VCaP (cell line): ENCODE data around the gene KHSRP.
A peak's percentile ranks its signal among the peaks of the same experiment; 100 is the strongest.

Source experiments
- H3K27ac ChIP-seq: fragments of 450-650 bp; 2 replicates; pipeline ENCODE4 v1.5.1; 2017
- CTCF ChIP-seq: fragments of 450-650 bp; conservative IDR thresholded peaks from 2 replicates; pipeline ENCODE4 v1.5.1; 2017; ENCODE audit warnings: mild to moderate bottlenecking, moderate library complexity

The KHSRP gene

DNA sequence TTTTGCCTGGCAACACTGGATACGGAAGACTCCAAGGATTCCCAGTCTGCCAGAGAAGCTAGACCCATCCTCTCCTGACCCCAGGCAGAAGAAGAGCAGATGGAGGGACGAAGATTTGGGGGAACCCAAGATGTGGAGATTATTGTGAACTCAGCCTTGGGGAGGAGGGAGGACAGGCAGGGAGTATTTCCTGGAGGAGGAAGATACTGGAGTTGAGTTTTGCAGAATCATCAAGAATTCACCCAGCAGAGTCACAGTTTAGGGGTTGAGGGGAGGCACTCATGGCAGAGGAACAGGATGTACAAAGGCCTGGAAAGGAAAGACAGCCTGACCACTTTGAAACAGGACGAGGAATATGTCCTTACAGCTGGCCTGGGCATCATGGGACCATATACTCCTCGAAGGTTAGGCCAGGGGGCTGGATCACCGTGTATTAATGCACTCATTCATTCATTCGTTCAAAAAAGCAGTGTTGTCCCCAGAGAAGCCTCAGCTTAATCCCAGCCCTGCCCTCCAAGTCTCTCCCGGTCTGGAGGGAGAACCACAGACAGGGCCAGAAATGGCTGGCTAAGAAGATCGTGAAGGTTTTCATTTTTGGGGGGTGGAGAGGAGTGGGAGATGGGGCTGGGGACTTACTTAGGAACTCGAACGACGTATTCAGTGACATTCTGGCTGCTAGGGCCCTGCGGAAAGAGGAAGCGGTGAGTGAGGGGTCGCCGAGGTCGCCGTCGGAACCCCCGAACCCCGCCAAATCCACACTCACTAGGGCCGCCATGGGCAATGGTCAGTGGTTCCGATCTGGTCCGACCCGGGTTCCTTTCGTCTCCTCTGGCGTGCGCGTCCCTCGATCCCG, 32.2 kb downstream of the KHSRP start:
- peak overlapping the region; percentile 86 for H3K27ac ChIP-seq
- no peak for TF ChIP-seq CTCF

- no peak overlapping the region for H3K27ac ChIP-seq
- no peak for TF ChIP-seq CTCF
These were observed 37.2 kb downstream of the KHSRP start for GRCh38 chr19:6387372-6387771.

DNA sequence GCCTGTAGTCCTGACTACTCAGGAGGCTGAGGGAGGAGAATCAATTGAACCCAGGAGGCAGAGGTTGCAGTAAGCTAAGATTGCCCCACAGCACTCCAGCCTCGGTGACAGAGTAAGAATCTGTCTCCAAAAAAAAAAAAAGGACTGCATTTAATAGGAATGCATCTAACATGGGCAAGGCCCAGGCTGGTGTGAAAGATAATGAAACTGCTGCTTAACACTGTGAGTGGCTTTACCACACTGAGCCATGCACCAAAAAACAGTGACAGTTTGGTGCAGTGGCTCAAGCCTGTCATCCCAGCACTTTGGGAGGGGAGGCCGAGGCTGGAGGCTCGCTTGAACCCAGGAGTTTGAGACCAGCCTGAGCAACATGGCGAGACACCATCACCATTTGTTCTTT, 40.2 kb downstream of the KHSRP start:
- TF ChIP-seq CTCF = no peak

GRCh38 chr19:6383188-6383587, 41.4 kb downstream of the KHSRP start:
- no peak overlapping the region for H3K27ac ChIP-seq
- TF ChIP-seq CTCF = no peak

More for the DNA sequence above, 40.2 kb downstream of the KHSRP start:
- H3K27ac ChIP-seq = no peak overlapping the region

- H3K27ac ChIP-seq = no peak overlapping the region
- no peak for TF ChIP-seq CTCF
These were observed 43.4 kb downstream of the KHSRP start for GRCh38 chr19:6381030-6381750.

DNA sequence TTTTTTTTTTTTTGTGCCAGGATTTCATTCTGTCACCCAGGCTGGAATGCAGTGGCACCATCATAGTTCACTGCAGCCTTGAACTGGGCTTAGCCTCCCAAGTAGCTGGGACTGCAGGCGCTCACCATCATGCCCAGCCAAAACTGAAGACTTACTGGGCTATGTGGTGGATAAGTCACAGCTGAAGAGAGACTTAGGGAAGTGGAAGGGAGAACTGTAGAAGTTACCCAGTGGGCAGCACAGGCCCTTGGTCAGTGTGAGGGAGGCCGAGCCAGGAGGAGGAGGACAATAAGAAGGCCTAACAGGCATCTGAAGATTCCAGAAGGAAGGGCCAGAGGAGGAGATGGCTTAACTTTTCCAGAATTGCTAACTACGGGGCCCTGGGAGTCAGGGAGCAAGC, 44.9 kb downstream of the KHSRP start:
- TF ChIP-seq CTCF = no peak
- no peak overlapping the region for H3K27ac ChIP-seq

DNA sequence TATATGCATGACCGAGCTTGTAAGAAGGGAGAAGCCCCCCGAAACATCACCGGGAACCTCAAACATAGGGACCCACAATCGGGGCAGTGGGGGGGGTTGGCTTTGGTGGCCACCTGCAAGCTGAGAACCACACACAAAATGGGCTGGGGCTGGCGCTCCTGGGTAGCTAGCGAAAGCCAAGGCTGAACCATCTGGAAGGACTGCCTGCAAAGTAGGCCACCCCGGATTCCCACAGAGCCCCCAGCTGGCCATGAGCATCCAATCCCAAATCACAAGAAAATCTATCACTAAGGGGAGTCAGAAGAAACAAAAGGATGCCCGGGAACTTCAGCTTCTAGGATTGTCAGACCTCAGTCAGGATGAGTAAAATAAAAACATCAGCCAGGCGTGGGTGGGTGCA, 46.1 kb downstream of the KHSRP start:
- no peak for TF ChIP-seq CTCF

More for the DNA sequence above, 46.1 kb downstream of the KHSRP start:
- H3K27ac ChIP-seq = no peak overlapping the region
